Measurements from ENCODE around the gene KANSL3. TPM values are rescaled to one million over a fixed set of nuclear protein-coding genes. Genes with fewer than 3 reads are reported as not detected.

The KANSL3 gene
- total and polyA plus RNA-seq, 9 of the 15 experiments (the other 6 are each of a cell fraction or from before 2014, with no cell fraction given): 11.3 to 43.7 (median 27.9) TPM

DNA sequence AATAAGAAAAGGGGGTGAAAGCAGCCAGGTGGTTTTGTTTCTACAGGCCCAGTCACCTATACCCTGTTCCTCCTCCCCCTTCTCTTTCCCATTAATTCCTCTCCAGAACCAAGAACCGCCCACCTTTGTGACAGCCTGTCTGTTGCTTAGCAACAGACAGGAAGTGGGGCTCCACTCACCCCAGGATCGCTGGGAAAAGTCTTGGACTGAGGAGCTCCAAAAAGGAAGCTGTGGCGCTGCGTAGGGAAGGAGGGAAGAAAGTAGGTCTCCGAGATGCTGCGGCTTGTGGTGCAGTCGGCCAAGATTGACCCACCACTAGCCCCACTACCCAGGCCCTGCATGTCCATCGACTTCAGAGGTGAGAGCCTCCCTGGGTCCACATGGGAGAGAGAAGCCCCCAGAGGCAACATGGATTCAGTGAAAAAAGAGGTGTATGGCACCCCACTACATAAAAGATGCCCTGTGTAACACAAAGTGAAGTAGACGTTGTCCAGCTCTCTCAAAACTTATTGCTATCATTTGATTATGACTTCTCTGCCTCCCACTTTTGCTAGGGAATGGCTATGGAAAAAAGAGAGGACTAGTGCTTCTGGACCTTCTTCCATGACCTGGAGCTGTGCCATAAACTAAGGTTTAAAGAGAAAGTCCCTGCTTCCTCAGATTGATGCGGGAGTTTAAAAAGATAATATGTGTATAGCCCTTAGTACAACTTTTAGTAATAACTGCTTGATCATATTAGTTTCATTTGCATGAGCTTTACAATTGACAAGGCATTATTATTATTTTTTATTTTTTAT is 4.7 kb upstream of the KANSL3 start, which contains the start of gene FER1L5:
TSS of gene FER1L5 (plus strand) at position 201 of the 797 bp plus-strand sequence. CDS start at position 274, 73 bp downstream.
- DNase-seq (ENCODE audit: extremely low read depth in 1 of 4, low spot score in 3 of 4) (peak in 2 of 4 experiments; percentile 13 to 27), ATAC-seq (no peak), FAIRE-seq (no peak)
- H3K27ac ChIP-seq (ENCODE audit: extremely low read depth, low read depth, low read length): no peak within 1 kb of the TSS
- H3K4me1 ChIP-seq (replicated peaks in 1 of 2; ENCODE audit: control insufficient read depth in 2 of 2, insufficient read depth in 2 of 2, low read length in 2 of 2): peaks cover 7% of the 10 kb centered on the region in 2 experiments; a peak in 4 of 5 replicates
- no peaks in the 10 kb centered on the region for H3K36me3 ChIP-seq (ENCODE audit: control insufficient read depth, insufficient read depth, low read length)
- no peaks in the 10 kb centered on the region; the same call in 2 of the 3 replicates for H3K79me2 ChIP-seq (ENCODE audit: control insufficient read depth, insufficient read depth, low read length)
- BruUV-seq (replicated peaks): no TSS peak
- POLR2A ChIA-PET: interaction anchor here (0.6 to 0.7 kb wide), 2 partner anchors 35 to 228 kb away, joined by 3 read pairs; no protein-coding TSS in a partner anchor
- CTCF ChIA-PET (ENCODE audit: low intra/inter-chr PET ratio): no interaction called here
- H3K9ac ChIP-seq (ENCODE audit: insufficient read depth in 1 of 2, low read depth in 2 of 2, low read length in 2 of 2): peak within 1 kb of the TSS in 1 of 2 experiments; percentile 61; a peak in 1 of 4 replicates
- no peak within 1 kb of the TSS for H3K4me3 ChIP-seq
- no peaks in the 10 kb centered on the region for H3K9me3 ChIP-seq (replicated peaks; ENCODE audit: control insufficient read depth, insufficient read depth, low read depth, low read length)
- H3K9me1 ChIP-seq (ENCODE audit: control insufficient read depth, insufficient read depth, low read length): peaks cover 3% of the 10 kb centered on the region
- in situ Hi-C loops (cut with MboI): no loop called here
- H3K4me2 ChIP-seq (ENCODE audit: insufficient read depth, low read length): no peak within 1 kb of the TSS
- H2AFZ ChIP-seq (ENCODE audit: low read depth, low read length): peak within 1 kb of the TSS; percentile 46
- intact Hi-C loops (cut with micrococcal nuclease): no loop called here
- peaks cover 3 to 6% of the 10 kb centered on the region in 2 experiments; a peak in 2 of 5 replicates for H3K27me3 ChIP-seq (ENCODE audit: control insufficient read depth in 2 of 2, insufficient read depth in 2 of 2, low read length in 2 of 2)
- 62% methylated on average over 8 of the region's 10 CpGs for WGBS (ENCODE audit: insufficient coverage, low coverage, missing lambda C conversion rate)
- no peaks in the 10 kb centered on the region for H4K20me1 ChIP-seq (replicated peaks; ENCODE audit: control insufficient read depth, insufficient read depth, low read length)
- TF ChIP-seq ZNF184 (CRISPR knock-in tag; IDR thresholded peaks at IDR 0.05) (no peak), POU5F1 (IDR thresholded peaks at IDR 0.05; ENCODE audit: borderline replicate concordance, low read depth, low read length, partially characterized antibody) (no peak), RFX1 (IDR thresholded peaks at IDR 0.05) (peak; percentile 94), SIX5 (IDR thresholded peaks at IDR 0.05; ENCODE audit: borderline replicate concordance in 1 of 2, insufficient read depth in 1 of 2, low read depth in 1 of 2, low read length in 2 of 2) (no peak), CREM (IDR thresholded peaks at IDR 0.05; ENCODE audit: low read depth) (no peak), NEUROD1 (IDR thresholded peaks at IDR 0.05; ENCODE audit: borderline replicate concordance, low read depth, low read length, partially characterized antibody) (no peak), BCOR (IDR thresholded peaks at IDR 0.05) (no peak), POLR2H (tag; IDR thresholded peaks at IDR 0.05; ENCODE audit: low read depth) (no peak), SMAD2 (IDR thresholded peaks at IDR 0.05; ENCODE audit: low read depth, low read length) (no peak)
- TF ChIP-seq, protein P1, sequence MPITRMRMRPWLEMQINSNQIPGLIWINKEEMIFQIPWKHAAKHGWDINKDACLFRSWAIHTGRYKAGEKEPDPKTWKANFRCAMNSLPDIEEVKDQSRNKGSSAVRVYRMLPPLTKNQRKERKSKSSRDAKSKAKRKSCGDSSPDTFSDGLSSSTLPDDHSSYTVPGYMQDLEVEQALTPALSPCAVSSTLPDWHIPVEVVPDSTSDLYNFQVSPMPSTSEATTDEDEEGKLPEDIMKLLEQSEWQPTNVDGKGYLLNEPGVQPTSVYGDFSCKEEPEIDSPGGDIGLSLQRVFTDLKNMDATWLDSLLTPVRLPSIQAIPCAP (CRISPR knock-in tag; IDR thresholded peaks at IDR 0.05; ENCODE audit: borderline replicate concordance): no peak
- TF ChIP-seq, protein P2, sequence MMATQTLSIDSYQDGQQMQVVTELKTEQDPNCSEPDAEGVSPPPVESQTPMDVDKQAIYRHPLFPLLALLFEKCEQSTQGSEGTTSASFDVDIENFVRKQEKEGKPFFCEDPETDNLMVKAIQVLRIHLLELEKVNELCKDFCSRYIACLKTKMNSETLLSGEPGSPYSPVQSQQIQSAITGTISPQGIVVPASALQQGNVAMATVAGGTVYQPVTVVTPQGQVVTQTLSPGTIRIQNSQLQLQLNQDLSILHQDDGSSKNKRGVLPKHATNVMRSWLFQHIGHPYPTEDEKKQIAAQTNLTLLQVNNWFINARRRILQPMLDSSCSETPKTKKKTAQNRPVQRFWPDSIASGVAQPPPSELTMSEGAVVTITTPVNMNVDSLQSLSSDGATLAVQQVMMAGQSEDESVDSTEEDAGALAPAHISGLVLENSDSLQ (IDR thresholded peaks at IDR 0.05): peak; percentile 89
- TF ChIP-seq, protein P3, sequence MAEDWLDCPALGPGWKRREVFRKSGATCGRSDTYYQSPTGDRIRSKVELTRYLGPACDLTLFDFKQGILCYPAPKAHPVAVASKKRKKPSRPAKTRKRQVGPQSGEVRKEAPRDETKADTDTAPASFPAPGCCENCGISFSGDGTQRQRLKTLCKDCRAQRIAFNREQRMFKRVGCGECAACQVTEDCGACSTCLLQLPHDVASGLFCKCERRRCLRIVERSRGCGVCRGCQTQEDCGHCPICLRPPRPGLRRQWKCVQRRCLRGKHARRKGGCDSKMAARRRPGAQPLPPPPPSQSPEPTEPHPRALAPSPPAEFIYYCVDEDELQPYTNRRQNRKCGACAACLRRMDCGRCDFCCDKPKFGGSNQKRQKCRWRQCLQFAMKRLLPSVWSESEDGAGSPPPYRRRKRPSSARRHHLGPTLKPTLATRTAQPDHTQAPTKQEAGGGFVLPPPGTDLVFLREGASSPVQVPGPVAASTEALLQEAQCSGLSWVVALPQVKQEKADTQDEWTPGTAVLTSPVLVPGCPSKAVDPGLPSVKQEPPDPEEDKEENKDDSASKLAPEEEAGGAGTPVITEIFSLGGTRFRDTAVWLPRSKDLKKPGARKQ (CRISPR knock-in tag; IDR thresholded peaks at IDR 0.05): no peak
- TF ChIP-seq, protein P4, sequence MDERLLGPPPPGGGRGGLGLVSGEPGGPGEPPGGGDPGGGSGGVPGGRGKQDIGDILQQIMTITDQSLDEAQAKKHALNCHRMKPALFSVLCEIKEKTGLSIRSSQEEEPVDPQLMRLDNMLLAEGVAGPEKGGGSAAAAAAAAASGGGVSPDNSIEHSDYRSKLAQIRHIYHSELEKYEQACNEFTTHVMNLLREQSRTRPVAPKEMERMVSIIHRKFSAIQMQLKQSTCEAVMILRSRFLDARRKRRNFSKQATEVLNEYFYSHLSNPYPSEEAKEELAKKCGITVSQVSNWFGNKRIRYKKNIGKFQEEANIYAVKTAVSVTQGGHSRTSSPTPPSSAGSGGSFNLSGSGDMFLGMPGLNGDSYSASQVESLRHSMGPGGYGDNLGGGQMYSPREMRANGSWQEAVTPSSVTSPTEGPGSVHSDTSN (CRISPR knock-in tag; IDR thresholded peaks at IDR 0.05; ENCODE audit: low read depth): no peak
- TF ChIP-seq, protein P4 (tag; conservative IDR thresholded peaks at IDR 0.05; ENCODE audit: low read depth): 0 out of 2 replicates have a peak, but pooled peaks have one; percentile 40

Data from K562 (cell line).